ENCODE data around the gene HOPX. TPM values are rescaled to one million over a fixed set of nuclear protein-coding genes. Genes with fewer than 3 reads are reported as not detected.
"Not testable (repeated sequence)": the region's sequence is repeated elsewhere in the genome, so short reads cannot be mapped to it uniquely, and the experiment has no call there.

Gene HOPX, protein sequence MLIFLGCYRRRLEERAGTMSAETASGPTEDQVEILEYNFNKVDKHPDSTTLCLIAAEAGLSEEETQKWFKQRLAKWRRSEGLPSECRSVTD
- 10 to 100 TPM in 2 of 4 donors, 1 to 10 TPM in 2; 6.0 to 37.4 (median 17.4) TPM for total RNA-seq

DNA sequence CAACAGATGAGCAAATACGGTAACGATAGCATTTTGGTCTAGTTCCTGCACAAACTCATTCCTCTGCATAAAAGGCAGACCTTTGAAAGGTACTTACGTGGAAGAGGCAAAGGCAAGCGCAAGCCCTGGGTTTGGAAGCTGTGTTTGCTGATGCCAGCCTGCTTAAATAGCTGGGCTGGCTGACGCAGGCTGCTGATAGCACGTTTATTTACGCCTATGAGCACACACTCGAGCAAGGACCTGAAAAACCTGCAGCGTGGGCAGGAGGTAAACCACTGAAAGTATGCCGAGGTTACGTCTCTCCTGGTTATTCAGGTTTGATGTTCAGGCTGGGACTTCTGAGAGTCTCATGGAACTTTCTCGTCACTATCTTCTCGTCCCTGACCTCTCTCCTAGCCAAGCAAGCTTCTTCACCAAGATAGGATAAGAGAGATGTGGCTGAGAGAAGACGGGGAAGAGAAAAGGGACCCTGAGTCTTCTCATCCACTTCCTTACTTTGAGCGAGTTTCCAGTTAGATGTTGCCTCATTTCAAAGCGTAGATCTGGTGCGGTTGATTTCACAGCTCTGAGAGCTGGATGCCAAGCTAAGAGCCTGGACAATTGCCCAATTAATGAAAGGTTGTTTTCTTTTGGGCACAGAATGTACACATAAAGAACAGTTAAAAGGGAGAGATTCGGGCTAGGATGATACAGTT lies at the start of gene HOPX:
HOPX (minus strand) TSS at position 139 of the 695 bp plus-strand sequence. CDS start 23,480 bp downstream, outside the sequence.
- peak within 1 kb of the TSS in 1 of 2 donors; percentile 4 for H3K4me3 ChIP-seq
- H3K36me3 ChIP-seq = no peaks in the 10 kb centered on the region
- intact Hi-C loops (cut with DNase I; ENCODE audit: low total_unique reads) = no loop called here
- no peak for TF ChIP-seq POLR2A (IDR thresholded peaks at IDR 0.05)
- TF ChIP-seq, protein P1, sequence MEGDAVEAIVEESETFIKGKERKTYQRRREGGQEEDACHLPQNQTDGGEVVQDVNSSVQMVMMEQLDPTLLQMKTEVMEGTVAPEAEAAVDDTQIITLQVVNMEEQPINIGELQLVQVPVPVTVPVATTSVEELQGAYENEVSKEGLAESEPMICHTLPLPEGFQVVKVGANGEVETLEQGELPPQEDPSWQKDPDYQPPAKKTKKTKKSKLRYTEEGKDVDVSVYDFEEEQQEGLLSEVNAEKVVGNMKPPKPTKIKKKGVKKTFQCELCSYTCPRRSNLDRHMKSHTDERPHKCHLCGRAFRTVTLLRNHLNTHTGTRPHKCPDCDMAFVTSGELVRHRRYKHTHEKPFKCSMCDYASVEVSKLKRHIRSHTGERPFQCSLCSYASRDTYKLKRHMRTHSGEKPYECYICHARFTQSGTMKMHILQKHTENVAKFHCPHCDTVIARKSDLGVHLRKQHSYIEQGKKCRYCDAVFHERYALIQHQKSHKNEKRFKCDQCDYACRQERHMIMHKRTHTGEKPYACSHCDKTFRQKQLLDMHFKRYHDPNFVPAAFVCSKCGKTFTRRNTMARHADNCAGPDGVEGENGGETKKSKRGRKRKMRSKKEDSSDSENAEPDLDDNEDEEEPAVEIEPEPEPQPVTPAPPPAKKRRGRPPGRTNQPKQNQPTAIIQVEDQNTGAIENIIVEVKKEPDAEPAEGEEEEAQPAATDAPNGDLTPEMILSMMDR (IDR thresholded peaks at IDR 0.05) = no peak
- H3K27ac ChIP-seq = no peak within 1 kb of the TSS
- H3K27me3 ChIP-seq = no peaks in the 10 kb centered on the region
- no peak for DNase-seq
- no peaks in the 10 kb centered on the region for H3K4me1 ChIP-seq
- H3K9me3 ChIP-seq = no peaks in the 10 kb centered on the region

DNA sequence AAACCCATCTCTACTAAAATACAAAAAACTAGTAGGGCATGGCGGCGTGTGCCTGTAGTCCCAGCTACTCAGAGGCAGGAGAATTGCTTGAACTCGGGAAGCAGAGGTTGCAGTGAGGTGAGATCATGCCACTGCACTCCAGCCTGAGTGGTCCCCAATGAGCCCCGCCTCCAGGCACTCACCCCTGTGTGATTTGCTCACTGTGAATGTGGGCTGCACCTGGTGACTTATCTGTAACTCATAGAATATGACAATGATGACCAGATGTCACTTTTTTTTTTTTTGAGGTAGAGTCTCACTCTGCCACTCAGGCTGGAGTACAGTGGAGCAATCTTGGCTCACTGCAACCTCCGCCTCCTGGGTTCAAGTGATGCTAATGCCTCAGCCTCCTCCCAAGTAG lies 49.0 kb upstream of the HOPX start:
- H3K27me3 ChIP-seq = no peaks in the 10 kb centered on the region
- H3K36me3 ChIP-seq = no peaks in the 10 kb centered on the region
- no peaks in the 10 kb centered on the region for H3K4me1 ChIP-seq
- H3K4me3 ChIP-seq = no peak overlapping the region
- no peaks in the 10 kb centered on the region for H3K9me3 ChIP-seq
- intact Hi-C loops (cut with DNase I; ENCODE audit: low total_unique reads) = no loop called here
- no peak for DNase-seq
- TF ChIP-seq POLR2A (IDR thresholded peaks at IDR 0.05) = no peak
- TF ChIP-seq, protein P1 (IDR thresholded peaks at IDR 0.05) = no peak
- H3K27ac ChIP-seq = no peak overlapping the region

GRCh38 chr4:56728512-56728911 lies 47.4 kb upstream of the HOPX start:
- H3K4me1 ChIP-seq = no peaks in the 10 kb centered on the region
- H3K4me3 ChIP-seq = no peak overlapping the region
- peak; percentile 38 to 55 for DNase-seq
- no peak overlapping the region for H3K27ac ChIP-seq
- TF ChIP-seq, protein P1 (IDR thresholded peaks at IDR 0.05) = no peak
- no peak for TF ChIP-seq POLR2A (IDR thresholded peaks at IDR 0.05)
- intact Hi-C loops (cut with DNase I; ENCODE audit: low total_unique reads) = no loop called here
- no peaks in the 10 kb centered on the region for H3K27me3 ChIP-seq
- no peaks in the 10 kb centered on the region for H3K36me3 ChIP-seq
- no peaks in the 10 kb centered on the region for H3K9me3 ChIP-seq

GRCh38 chr4:56727150-56727549 lies 46.1 kb upstream of the HOPX start:
- DNase-seq = no peak
- Histone ChIP-seq H3K27me3 (no peaks in the 10 kb centered on the region), H3K9me3 (no peaks in the 10 kb centered on the region), H3K27ac (no peak overlapping the region), H3K4me1 (no peaks in the 10 kb centered on the region), H3K36me3 (no peaks in the 10 kb centered on the region), H3K4me3 (no peak overlapping the region)
- TF ChIP-seq, protein P1 (IDR thresholded peaks at IDR 0.05) = no peak
- TF ChIP-seq POLR2A (IDR thresholded peaks at IDR 0.05) = no peak
- intact Hi-C loops (cut with DNase I; ENCODE audit: low total_unique reads) = no loop called here

GRCh38 chr4:56726593-56726992 lies 45.5 kb upstream of the HOPX start:
- DNase-seq; H3K9me3 ChIP-seq; H3K4me3 ChIP-seq; H3K4me1 ChIP-seq; intact Hi-C loops (cut with DNase I; ENCODE audit: low total_unique reads); H3K27me3 ChIP-seq; H3K36me3 ChIP-seq; H3K27ac ChIP-seq: not testable (repeated sequence)

All from uterus (tissue), 4 donors.